IMR-90 (cell line): ENCODE data around the gene ATXN1L.

Experiments used
- BHLHE40 ChIP-seq: fragments of 150-350 bp; IDR thresholded peaks from 2 replicates; pipeline ENCODE4 v1.6.1; 2016; ENCODE audit warnings: mild to moderate bottlenecking, low read depth, low read length
- CHD1 ChIP-seq: IDR thresholded peaks from 2 replicates; pipeline ENCODE4 v1.6.1; 2012; ENCODE audit warnings: low read depth, low read length, improper control_type of control experiment
- MAFK ChIP-seq: IDR thresholded peaks from 2 replicates; pipeline ENCODE4 v1.6.1; 2012; ENCODE audit warnings: low read depth, low read length, improper control_type of control experiment
- MXI1 ChIP-seq: IDR thresholded peaks from 2 replicates; pipeline ENCODE4 v1.6.1; 2012; ENCODE audit warnings: low read depth, mild to moderate bottlenecking, low read length, moderate library complexity, borderline replicate concordance
- POLR2A ChIP-seq: IDR thresholded peaks from 2 replicates; pipeline ENCODE4 v1.6.1; 2012; ENCODE audit warnings: mild to moderate bottlenecking, low read depth, low read length
- RFX5 ChIP-seq: IDR thresholded peaks from 2 replicates; pipeline ENCODE4 v1.8.0; 2012; ENCODE audit warnings: low read depth, mild to moderate bottlenecking, low read length, moderate library complexity
- TF ChIP-seq, protein P1 (sequence below): conservative IDR thresholded peaks from 2 replicates; pipeline ENCODE4 v1.5.1; 2012; ENCODE audit warnings: mild to moderate bottlenecking, low read depth, low read length, improper control_type of control experiment
- TF ChIP-seq, protein P2 (sequence below): fragments of 150-350 bp; IDR thresholded peaks from 2 replicates; pipeline ENCODE4 v1.6.1; 2017; ENCODE audit warnings: mild to moderate bottlenecking, antibody characterized with exemption, low read length, low read depth

DNA sequence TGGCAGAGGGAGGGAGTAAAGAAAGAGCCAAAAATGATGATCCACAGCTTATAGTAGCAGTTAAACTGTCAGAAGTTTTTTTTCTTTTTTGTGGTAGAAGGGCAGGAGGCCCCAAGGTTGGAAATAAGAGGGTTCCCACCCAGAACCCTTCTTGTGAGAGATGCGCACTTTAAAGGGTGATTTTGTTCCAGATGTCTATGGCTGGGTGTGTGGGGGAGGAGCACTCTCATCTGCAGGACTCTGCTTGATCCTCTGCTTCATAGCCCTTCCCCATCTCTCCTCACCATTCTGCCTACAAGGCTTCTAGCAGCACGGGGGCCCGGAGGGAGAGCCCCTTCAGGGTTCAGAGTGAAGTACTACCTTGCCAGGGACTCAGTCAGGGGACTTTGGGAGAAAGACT lies 6.4 kb downstream of the ATXN1L start:
- TF ChIP-seq POLR2A (no peak), RFX5 (no peak), MAFK (no peak), MXI1 (no peak), BHLHE40 (no peak), CHD1 (no peak)
- TF ChIP-seq, protein P1, sequence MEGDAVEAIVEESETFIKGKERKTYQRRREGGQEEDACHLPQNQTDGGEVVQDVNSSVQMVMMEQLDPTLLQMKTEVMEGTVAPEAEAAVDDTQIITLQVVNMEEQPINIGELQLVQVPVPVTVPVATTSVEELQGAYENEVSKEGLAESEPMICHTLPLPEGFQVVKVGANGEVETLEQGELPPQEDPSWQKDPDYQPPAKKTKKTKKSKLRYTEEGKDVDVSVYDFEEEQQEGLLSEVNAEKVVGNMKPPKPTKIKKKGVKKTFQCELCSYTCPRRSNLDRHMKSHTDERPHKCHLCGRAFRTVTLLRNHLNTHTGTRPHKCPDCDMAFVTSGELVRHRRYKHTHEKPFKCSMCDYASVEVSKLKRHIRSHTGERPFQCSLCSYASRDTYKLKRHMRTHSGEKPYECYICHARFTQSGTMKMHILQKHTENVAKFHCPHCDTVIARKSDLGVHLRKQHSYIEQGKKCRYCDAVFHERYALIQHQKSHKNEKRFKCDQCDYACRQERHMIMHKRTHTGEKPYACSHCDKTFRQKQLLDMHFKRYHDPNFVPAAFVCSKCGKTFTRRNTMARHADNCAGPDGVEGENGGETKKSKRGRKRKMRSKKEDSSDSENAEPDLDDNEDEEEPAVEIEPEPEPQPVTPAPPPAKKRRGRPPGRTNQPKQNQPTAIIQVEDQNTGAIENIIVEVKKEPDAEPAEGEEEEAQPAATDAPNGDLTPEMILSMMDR = no peak
- TF ChIP-seq, protein P2, sequence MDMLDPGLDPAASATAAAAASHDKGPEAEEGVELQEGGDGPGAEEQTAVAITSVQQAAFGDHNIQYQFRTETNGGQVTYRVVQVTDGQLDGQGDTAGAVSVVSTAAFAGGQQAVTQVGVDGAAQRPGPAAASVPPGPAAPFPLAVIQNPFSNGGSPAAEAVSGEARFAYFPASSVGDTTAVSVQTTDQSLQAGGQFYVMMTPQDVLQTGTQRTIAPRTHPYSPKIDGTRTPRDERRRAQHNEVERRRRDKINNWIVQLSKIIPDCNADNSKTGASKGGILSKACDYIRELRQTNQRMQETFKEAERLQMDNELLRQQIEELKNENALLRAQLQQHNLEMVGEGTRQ = no peak
